Stimulated activated CD8-positive, alpha-beta memory T cell treated with anti-CD3 and anti-CD28 coated beads, Interleukin-4, amount 100 ng/mL, for 24 hours (primary cell): ENCODE data around the gene GAB2.

ENCODE experiments used
- DNase-seq: peaks from one replicate; pipeline ENCODE4 v3.0.0-alpha.2; 2020; ENCODE audit warnings: low read depth

Gene GAB2

DNA sequence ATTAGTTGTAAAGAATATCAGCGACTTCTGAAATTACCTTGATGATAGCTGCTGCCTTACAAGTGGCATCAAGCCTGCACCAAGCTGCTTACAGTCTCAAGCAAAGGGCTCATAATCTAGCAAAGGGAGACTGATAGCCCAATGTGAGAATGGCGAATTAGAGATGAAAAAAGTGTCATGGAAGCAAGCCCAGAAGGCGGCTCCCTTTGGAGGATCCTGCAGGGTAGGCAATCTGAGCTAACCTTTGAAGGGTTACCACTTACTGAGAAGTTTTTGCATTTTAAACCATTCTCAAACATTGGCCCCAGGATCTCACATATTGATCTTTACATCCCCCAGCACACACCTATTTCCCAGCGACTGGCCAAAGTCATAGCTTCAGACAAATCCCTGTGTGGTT is 18.5 kb downstream of the GAB2 start:
- no peak for DNase-seq

DNA sequence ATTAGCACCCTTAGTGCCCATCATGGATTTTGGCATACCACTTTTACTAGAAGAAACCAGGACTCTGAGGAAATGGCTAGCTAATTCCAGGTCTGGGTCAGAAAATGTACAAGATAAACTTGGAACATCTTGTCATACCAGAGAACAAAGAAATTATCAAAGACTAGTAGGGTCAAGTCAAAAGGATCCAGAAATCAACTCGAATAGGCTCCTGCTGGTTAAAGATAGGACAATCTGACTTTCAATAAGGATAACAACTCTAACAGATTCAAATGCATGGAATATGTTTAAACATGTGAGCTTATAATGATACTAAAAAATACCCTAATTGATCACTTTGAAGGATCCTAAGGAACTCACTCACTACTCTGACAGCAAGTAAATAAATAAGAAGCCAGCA is 18.9 kb downstream of the GAB2 start:
- DNase-seq = no peak

DNA sequence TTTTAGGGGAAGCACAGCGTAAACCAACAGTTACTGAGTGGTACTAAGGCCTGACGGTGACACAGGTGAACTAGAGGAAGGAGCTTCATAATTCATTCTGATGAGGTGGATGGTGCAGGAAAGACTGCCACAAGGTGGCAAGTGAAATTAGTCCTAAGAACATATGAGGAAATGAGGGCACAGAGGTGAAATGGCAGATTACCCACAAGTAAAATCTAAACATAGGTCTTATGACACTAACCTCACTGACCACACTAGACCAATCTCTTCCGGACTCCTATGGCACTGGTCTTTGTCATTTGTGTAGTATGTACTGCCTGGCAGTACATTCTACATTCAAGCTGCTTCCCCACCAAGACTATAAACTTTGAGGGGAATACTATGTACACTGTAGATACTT is 20.2 kb downstream of the GAB2 start:
- DNase-seq = no peak

DNA sequence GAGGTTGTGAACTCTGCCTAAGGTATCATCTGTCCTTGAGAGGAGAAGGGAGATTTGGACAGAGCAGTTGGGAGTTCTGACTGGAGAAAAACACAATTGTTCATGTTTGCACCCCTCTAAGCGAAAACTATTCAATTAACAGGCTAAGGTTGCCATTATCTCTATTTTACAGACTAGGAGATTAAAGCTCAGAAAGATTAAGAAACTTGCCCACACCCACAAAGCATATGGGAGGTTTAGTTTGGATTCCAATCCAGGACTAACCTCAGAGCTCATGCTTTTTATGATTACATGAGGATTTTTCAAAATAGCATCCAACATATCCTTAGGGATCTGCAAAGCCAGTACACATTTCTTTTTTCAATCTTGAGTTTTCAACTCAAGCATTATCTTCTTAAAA is 22.0 kb downstream of the GAB2 start:
- no peak for DNase-seq

DNA sequence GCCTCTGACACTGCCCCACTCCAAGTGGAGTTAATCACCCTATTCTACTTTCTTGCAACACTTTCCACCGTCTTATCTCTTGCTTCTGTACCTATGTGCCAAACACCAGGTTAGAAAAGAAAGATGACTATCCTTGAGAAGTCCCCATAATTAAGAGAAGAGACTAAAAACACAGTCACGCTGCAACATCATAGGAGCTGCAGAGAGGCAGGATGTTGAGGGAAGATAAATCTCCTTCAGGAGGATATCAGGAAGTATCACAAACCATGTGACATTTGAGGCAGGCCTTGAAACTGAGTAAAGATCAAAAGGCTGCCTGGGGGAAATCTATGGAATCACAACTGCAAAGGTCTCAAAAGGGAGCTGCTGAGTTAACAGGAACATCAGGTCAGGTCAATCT is 24.8 kb downstream of the GAB2 start:
- no peak for DNase-seq

DNA sequence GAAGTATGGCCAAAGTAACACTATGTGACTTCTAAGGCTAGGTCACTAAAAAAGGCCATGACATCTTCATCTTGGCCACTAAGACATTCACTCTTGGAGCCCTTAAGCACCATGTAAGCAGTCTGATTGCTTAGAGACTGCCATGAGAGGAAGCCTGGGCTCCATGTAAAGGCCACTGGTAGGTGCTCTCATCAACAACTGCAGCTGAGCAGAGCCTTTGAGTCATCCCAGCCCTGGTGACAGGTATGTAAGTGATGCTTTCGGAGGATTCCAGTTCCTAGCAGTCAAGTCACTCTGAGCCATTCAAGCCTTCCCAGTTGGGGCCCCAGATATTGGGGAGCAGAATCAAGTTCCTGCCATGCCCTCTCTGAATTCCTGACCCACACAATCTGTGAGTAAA is 26.2 kb downstream of the GAB2 start:
- no peak for DNase-seq

DNA sequence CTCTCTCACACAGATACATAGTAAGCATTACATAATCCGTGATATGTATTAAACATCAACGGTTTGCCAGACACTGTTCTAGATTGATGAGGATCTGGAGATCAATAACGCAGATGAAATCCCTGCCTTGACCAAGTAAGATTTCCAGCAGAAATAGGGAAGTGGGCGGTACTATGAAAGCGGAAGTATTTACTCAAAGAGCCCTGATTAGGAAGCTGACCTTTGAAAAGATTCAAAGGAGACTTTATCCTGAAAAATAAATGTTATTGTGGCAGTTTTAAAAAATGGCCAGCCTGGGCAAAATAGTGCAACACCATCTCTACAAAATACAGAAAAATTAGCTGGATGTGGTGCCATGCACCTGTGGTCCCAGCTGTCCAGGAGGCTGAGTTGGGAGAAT is 26.8 kb downstream of the GAB2 start:
- DNase-seq = no peak

DNA sequence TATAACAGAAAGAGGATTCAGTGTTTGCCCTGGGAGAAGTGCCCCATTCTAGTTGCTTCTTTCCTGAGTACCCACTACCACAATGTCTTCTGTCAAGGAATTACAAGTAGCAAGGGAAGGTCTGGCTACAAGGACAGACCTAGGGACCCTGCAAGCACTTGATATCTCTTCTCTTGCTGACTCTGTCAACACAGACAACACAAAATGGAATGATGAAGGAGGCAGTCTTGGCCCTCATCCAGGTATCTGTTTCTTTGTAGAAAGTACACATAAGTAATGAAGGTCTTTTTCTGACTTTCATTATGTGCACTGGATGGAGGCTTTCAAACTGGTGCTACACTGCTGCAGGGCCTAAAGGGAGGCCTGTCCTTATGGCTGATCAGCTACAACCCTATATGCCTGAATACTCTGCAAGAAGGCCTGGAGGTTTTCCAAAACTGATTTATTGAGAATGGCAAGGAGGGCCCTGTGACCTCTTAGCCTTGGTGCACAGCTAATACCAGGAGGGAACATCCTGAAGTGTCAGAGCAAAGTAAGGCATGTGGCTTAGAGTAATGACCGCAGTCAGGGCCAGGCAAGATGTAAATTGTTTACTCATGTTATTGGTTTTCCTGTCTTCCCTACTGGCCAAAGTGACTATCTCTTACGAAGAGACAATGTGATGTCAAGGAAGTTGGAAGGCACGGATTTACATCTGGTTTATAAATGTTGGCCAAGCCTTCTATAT is 31.2 kb downstream of the GAB2 start:
- no peak for DNase-seq

DNA sequence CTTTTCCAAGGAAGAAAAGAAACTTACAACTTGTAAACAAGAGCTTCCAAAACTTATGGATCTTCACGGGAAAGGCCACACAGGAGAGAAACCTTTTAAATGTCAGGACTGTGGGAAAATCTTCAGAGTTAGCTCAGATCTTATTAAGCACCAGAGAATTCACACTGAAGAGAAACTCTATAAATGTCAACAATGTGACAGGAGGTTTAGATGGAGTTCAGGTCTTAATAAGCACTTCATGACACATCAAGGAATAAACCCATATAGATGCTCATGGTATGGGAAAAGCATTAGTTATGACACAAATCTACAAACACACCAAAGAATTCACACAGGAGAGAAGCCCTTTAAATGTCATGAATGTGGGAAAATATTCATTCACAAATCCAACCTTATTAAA is 32.4 kb downstream of the GAB2 start:
- DNase-seq = no peak

DNA sequence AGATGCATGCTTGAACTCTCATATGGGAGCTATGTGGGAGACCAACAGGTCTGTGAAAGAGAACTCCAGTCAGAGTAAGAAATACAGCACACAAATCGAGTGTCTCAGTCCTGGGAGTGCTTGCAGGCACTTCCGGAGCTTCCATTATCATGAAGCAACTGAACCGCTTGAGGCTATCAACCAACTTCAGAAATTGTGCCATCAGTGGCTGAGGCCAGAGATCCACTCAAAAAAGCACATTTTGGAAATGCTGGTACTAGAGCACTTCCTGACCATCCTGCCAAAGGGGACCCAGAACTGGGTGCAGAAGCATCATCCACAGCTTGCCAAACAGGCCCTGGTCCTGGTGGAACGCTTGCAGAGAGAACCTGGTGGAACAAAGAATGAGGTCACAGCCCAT is 33.4 kb downstream of the GAB2 start:
- no peak for DNase-seq

DNA sequence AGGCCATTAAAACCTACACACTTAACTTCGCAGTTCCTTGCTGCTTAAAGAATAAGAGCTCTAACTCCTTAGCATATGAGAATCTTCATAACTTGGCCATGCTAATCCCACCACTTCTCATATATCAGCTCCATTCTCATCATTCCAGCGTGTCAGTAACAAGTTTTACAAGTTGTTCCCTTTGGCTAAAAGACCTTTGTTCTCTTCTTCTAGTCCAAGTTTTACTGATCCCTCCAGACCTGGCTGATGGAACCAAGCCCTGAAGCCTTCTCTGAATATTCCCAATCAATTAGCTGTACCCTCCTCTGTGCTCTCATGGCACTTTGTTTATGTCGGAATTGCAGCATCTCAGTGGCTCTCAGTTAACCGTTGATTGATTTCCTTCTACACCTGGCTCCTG is 35.8 kb downstream of the GAB2 start:
- DNase-seq = no peak

DNA sequence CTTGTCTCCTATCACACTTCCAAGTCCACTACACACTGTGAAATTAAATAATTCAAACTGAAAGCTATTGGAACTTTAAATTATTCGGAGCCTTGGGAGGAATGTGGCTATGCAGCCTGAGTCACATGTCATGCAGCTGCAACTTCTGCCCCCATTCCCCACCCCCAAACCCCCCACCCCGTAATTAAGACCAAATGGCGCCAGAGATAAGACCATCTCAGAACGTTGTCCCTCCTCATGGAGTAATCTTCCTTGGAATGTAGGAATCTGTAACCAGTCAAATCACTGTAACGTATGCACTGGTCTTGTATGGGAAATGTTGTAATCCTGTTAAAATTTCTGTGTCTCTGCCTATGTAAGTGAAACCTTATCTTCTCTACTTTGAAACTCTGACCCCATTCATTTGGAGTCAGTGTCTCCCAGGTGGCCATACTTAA is 37.0 kb downstream of the GAB2 start:
- DNase-seq = no peak

DNA sequence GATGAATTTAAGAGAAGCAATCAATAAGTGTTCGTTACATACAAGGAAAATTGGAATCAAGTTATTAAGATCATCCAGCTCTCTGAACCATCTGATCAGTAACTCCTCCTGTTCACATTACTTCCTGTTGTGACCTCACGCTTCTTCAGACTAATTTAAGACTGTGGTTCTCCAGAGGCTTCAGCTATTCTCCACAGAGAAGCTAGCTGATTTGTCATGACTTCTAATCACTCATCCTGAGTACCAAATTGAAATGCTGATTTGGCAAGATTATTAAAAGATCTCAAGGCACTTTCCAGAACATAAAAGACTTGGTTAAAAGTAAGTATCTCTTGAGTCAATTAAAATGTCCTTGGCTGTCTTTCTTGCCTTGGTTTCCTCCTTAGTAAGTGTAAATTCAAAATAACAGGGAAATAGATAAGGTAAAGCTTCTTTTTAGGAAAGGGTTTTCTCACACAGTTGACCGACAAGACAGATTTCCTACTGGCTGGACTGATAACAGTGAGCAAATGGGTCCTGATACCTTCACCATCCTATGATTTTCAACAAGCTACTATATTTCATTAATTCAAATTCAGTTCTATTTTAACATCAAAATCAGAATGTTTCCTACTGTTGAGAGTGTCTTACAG is 38.5 kb downstream of the GAB2 start:
- no peak for DNase-seq

DNA sequence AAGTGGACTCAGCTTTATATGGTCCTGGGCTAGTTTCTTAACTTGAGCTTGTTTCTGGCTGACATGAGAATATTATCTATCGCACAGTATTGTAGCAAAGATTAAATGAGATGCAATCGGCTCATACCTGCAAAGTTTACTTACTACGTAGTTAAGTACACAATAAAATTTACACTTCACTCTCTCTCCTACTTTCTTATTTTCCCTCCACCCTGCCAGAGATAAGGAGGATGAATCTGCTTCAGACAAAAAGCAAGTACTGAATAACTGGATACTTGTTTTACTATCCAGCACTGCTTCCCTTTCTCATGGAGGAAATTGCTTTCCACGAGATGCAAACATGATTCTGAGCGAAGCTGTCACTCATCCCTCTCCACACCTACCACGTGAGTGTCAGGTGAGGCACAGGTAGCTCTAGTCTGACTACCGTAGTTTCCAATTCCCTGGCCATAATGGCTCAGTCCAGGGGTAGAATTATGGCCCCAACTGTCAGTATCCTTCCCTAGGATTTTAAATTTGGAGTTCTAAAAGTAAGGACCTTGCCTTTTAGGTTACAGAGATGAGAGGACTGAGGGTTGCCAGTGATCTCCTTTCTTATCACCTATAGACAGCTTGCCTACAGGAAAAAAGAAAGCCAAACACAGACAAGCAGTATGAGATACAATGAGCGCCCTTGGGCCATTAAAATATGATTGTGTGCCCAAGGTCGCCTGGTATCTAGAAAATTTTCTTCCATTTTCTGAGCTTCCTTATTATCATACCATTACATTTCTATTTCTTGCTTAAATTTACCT is 39.8 kb downstream of the GAB2 start:
- no peak for DNase-seq

DNA sequence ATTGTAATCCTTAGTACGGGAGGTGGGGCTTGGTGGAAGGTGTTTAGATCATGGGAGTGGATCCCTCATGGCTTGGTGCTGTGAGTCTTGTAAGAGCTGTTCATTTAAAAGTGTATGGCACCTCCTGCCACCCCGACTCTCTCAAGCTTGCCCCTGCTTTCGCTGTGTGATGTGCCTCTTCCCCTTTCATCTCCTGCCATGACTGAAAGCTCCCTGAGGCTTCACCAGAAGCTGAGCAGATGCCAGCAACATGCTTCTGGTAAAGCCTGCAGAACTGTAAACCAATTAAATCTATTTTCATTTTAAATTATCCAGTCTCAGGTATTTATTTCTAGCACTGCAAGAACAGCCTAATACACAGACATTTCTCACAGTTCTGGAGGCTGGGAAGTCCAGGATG is 40.8 kb downstream of the GAB2 start:
- DNase-seq = no peak

DNA sequence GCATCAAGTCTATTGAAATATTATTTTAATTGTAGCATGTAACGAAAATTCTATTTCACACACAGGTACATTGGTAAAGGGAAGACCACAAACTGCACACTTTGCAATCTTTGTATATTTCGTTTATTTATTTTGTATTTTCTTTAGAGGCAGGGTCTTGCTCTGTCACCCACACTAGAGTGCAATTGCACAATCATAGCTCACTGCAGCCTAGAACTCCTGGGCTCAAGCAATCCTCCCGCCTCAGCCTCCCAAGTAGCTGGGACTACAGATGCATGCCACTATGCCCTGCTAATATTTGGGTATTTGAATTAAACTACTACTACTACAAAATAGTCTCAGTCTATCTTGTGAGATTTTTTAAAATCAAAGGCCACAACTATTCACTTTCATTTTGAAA is 42.7 kb downstream of the GAB2 start:
- no peak for DNase-seq

DNA sequence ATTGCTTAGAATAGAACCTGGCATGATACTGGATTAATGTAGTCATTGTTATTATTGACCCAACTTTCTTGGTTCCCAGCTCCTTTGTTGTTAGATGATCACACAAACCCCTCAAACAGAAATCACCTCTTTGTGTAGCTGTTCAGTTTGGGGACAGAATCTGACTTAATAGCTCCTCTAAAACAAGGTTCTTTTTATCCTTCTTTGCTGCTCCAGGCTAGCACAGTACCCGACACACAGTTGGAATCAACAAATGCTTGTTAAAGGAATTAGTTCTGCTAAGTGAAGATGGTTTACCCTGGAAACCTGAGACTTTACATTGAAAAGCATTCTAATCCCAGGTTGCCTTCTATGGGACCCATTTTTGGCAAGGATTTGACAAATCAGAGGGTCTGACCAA is 43.9 kb downstream of the GAB2 start:
- no peak for DNase-seq

DNA sequence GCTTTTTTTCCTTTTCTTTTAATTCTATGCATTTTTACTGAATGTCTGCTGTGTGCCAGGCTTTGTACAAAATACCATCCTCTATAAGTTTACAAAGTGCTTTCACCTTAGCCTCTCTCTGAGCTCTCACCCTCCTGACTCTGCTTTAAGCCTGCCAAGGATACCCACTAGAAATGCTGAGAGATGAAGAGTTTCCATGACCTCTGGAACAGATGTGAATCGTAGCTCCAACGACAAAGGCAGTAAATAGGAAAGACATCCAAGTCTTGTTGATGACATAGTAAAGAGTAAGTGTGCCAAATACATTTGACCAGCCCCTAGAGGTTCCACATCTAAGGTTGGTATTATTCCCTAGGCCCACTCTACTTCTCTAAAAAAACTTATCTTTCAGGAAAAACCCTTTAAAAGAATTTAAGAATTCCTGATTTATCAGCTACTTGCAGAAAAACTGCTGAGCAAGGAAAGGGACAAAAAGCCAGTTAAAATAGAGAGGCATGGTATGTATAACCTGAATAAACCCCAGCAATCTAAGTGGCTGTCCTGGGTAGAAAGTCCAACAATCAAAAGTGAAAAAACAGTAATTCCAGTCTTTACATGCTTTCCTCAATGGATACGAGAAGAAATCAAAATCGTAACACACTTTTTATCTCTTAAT is 45.4 kb downstream of the GAB2 start:
- DNase-seq = no peak

DNA sequence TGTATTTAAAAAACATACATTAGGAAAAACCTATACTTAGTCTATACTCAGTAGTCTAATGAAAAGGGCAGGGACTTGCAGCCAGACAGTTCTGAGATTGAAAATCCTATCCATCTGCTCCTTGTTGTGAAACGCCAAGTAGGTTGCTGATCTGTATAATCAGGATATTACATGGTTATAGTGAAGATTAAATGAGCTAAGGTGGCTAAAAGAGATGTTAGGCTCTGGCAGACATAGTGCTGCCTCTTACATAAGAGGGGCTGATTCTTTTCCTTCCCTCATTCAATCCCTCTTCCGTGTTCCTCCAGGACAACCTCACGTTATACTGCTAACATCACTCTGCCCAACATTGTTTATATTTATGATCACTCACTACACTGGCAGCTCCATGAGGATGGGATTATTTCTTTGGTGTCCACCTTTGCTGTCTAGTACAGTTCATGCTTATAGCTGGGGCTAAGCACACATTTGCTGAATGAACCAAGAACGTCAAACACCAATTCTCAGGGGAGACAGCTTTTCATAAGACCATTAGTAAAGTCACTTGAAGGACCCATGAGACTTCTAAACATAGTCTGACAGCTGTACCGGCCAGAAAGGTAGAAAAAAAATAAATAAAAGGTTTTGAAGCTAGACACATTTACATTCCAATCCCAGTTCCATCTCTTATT is 46.3 kb downstream of the GAB2 start:
- DNase-seq = no peak

DNA sequence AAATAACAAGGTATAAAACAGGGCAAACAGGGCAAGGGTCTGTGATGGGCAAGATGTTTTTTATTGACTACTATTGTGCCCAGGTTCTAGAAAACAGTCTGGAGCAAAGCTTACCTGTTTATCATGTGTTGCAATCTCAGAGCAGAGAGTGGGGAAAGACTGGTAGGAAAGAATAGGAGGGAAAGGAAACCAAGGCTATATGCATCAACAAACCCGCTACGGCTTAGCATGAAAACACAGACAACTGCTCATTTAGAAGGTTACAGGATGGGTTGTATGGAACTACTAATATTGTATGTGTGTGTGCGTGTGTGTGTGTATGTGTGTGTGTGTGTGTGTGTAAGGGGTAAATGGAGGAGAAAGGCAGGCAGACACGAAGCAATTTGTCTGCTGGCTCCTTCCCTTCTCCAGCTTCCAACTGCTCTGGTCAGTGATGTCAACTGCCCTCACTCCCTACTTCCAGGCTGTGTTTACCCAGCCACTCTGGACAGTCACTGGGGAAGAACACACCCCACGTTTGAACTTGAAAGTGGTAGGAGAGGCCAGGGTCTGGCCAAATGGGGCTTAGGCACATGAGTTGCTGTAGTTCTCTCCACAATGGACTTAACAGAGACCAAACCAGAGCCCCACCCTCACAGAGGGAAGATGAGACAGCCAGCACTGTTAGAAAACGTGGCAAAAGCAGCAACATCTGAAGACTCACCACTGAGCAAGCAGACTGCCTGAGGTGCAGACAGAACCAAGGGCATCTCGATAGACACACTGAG is 47.0 kb downstream of the GAB2 start:
- DNase-seq = no peak

DNA sequence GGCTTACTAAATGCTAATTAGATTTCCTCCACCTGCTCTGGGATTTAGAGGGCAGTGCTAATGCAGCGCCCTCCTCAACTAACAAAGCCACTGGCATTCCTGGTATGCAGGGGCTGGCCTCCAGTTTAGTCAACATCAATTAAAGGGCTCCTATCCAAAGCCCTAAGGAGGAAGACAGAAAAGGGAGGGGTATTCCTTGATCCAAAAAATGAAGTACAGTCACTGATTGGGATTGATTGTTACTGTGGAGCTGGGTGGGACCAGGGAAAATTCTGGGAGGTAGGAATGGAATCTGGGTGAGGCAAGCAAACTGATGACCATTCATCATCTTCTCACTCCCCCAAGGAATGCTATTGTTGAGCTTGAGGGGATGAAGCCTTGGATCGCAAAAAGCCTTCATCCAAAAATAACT is 52.2 kb downstream of the GAB2 start:
- DNase-seq = no peak
